HCT116 (cell line): ENCODE data around the gene ANKHD1. TPM values are rescaled to one million over a fixed set of nuclear protein-coding genes. Genes with fewer than 3 reads are reported as not detected.

Experiments
- ATAC-seq: fragments of 200-7000 bp; cut with Tn5 transposase; 2 replicates; pipeline ENCODE4 v1.9.1; 2020; ENCODE audit warnings: mild to moderate bottlenecking, moderate library complexity
- BruUV-seq: library from RNA; stranded (reverse); fragments of 400-500 nt; replicated peaks from 2 replicates; lab custom pipeline; 2021; lab: Mats Ljungman, UMichigan
- CTCF ChIA-PET: fragments of 300-600 bp; sonication (Branson Sonifier 250); formaldehyde crosslinking; loops from one replicate; lab custom pipeline; 2021; ENCODE audit warnings: antibody characterized with exemption; lab: Charles Lee
- POLR2A ChIA-PET: fragments of 300-600, 350-600 bp; sonication (Branson Sonifier 250); formaldehyde crosslinking; loops from one replicate; lab custom pipeline; 2021; ENCODE audit warnings: antibody characterized with exemption; lab: Charles Lee
- RAD21 ChIA-PET, 2 experiments: fragments of 300-600 bp; sonication (Branson Sonifier 250); formaldehyde crosslinking; loops; one replicate each; lab custom pipeline; 2023; ENCODE audit warnings: low total read pairs in 2 of 2; ENCODE audit not compliant: uncharacterized antibody in 2 of 2, unreplicated experiment in 2 of 2, low non-redundant PET in 1 of 2; lab: Charles Lee
- DNase-seq: peaks from one replicate; pipeline ENCODE4 v3.0.0-alpha.2; 2010; ENCODE audit warnings: low read depth, low spot score
- H2AFZ ChIP-seq: fragments of 200-600 bp; shearing (Covaris generic), sonication (generic); 2 replicates; pipeline ENCODE4 v1.6.1; 2017; ENCODE audit warnings: low read depth, mixed run types, mixed read lengths, antibody characterized with exemption, low read length; ENCODE audit not compliant: poor library complexity, severe bottlenecking
- H3K27ac ChIP-seq: 2 replicates; pipeline ENCODE4 v1.5.1; 2012; ENCODE audit warnings: low read depth, low read length
- H3K27me3 ChIP-seq: fragments of 200-600 bp; sonication (generic); 2 replicates; pipeline ENCODE4 v1.6.1; 2016; ENCODE audit warnings: mixed run types, low read length, mixed read lengths; ENCODE audit not compliant: insufficient read depth
- H3K36me3 ChIP-seq, 2 experiments: fragments of 200-500 bp in 1 of 2; fragments of 200-600 bp in 1 of 2; sonication (Bioruptor generic) in 1 of 2; sonication (generic) in 1 of 2; 2 replicates each; pipeline versions ENCODE4 v1.5.1 to v1.6.1; 2014 to 2016; ENCODE audit warnings: low read length in 2 of 2, inconsistent platforms in 1 of 2, mixed read lengths in 1 of 2, mixed run types in 1 of 2; ENCODE audit not compliant: insufficient read depth in 2 of 2, control insufficient read depth in 1 of 2
- H3K4me1 ChIP-seq, 2 experiments: fragments of 200-600 bp in 1 of 2; sonication (generic) in 1 of 2; 2 replicates each; pipeline versions ENCODE4 v1.5.1 to v1.6.1; 2012 to 2017; ENCODE audit warnings: low read length in 2 of 2, inconsistent platforms in 1 of 2, mild to moderate bottlenecking in 1 of 2, mixed read lengths in 1 of 2, mixed run types in 1 of 2, moderate library complexity in 1 of 2; ENCODE audit not compliant: insufficient read depth in 2 of 2, control insufficient read depth in 1 of 2
- H3K4me2 ChIP-seq: fragments of 200-600 bp; sonication (generic); 2 replicates; pipeline ENCODE4 v1.6.1; 2017; ENCODE audit warnings: mixed run types, low read length, mixed read lengths
- H3K4me3 ChIP-seq, 2 experiments: fragments of 200-600 bp in 1 of 2; sonication (generic) in 1 of 2; replicated peaks in 1 of 2; 2 replicates each; pipeline ENCODE4 v1.5.1; 2011 to 2016; ENCODE audit warnings: low read length in 2 of 2, control low read depth in 1 of 2, low read depth in 1 of 2, mild to moderate bottlenecking in 1 of 2, mixed read lengths in 1 of 2, mixed run types in 1 of 2
- H3K79me2 ChIP-seq: fragments of 200-600 bp; sonication (generic); 2 replicates; pipeline ENCODE4 v1.6.1; 2017; ENCODE audit warnings: mild to moderate bottlenecking, mixed run types, low read length, moderate library complexity, mixed read lengths; ENCODE audit not compliant: insufficient read depth
- H3K9ac ChIP-seq: fragments of 200-600 bp; sonication (generic); 2 replicates; pipeline ENCODE4 v1.6.1; 2016; ENCODE audit warnings: low read length, mixed read lengths
- H3K9me2 ChIP-seq: fragments of 200-600 bp; sonication (generic), shearing (Covaris generic); 2 replicates; pipeline ENCODE4 v1.6.1; 2017; ENCODE audit warnings: mixed run types, mild to moderate bottlenecking, moderate library complexity; ENCODE audit not compliant: insufficient read depth
- H3K9me3 ChIP-seq, 2 experiments: fragments of 200-500 bp in 1 of 2; fragments of 200-600 bp in 1 of 2; sonication (Bioruptor generic) in 1 of 2; sonication (generic) in 1 of 2; 2 replicates each; pipeline ENCODE4 v1.6.1; 2014 to 2017; ENCODE audit warnings: low read length in 2 of 2, mixed read lengths in 2 of 2, inconsistent platforms in 1 of 2, low read depth in 1 of 2, mild to moderate bottlenecking in 1 of 2, mixed run types in 1 of 2, moderate library complexity in 1 of 2; ENCODE audit not compliant: control insufficient read depth in 1 of 2, insufficient read depth in 1 of 2
- H4K20me1 ChIP-seq: fragments of 200-600 bp; sonication (generic), shearing (Covaris generic); 2 replicates; pipeline ENCODE4 v1.6.1; 2017; ENCODE audit warnings: mixed run types, mild to moderate bottlenecking, moderate library complexity; ENCODE audit not compliant: insufficient read depth
- CBX3 ChIP-seq: IDR thresholded peaks from 2 replicates; pipeline ENCODE4 v1.6.1; 2012; ENCODE audit warnings: low read depth
- EGR1 ChIP-seq: IDR thresholded peaks from 2 replicates; pipeline ENCODE4 v1.6.1; 2012; ENCODE audit warnings: low read depth
- ELF1 ChIP-seq: IDR thresholded peaks from 2 replicates; pipeline ENCODE4 v1.6.1; 2012; ENCODE audit warnings: low read depth, borderline replicate concordance
- JUND ChIP-seq: IDR thresholded peaks from 2 replicates; pipeline ENCODE4 v1.6.1; 2012
- POLR2A ChIP-seq: IDR thresholded peaks from 2 replicates; pipeline ENCODE4 v1.7.0; 2011; ENCODE audit warnings: borderline replicate concordance; ENCODE audit not compliant: insufficient read depth, insufficient read length; ENCODE audit errors: extremely low read depth
- RAD21 ChIP-seq: IDR thresholded peaks from 2 replicates; pipeline ENCODE4 v1.6.1; 2012; ENCODE audit warnings: low read depth, mild to moderate bottlenecking
- REST ChIP-seq: IDR thresholded peaks from 2 replicates; pipeline ENCODE4 v1.6.1; 2012; ENCODE audit warnings: low read depth
- SP1 ChIP-seq: IDR thresholded peaks from 2 replicates; pipeline ENCODE4 v1.6.1; 2012; ENCODE audit warnings: low read depth
- YY1 ChIP-seq: IDR thresholded peaks from 2 replicates; pipeline ENCODE4 v1.6.1; 2011; ENCODE audit warnings: low read length, low read depth, moderate library complexity, mild to moderate bottlenecking; ENCODE audit not compliant: insufficient replicate concordance; ENCODE audit errors: extremely low read depth
- ZFX ChIP-seq: fragments of 450-650 bp; IDR thresholded peaks from 2 replicates; pipeline ENCODE4 v1.6.1; 2017
- ZNF274 ChIP-seq: fragments of 200-500 bp; sonication (Bioruptor generic); IDR thresholded peaks from 2 replicates; pipeline ENCODE4 v1.6.1; 2014; ENCODE audit warnings: mild to moderate bottlenecking, low read depth, low read length, inconsistent platforms
- intact Hi-C: fragments of 100-400 bp; cut with micrococcal nuclease; formaldehyde crosslinking; loops from 2 replicates; pipeline ENCODE4 v1.10.0; 2022
- total RNA-seq: library from RNA; stranded (reverse); gene quantifications from one replicate; pipeline ENCODE4 v1.2.1, GENCODE V29; 2021; ENCODE audit not compliant: unreplicated experiment
- TF ChIP-seq, protein P1 (sequence below): IDR thresholded peaks from 2 replicates; pipeline ENCODE4 v1.6.1; 2012
- TF ChIP-seq, protein P2 (sequence below), 3 experiments: fragments of 200-600 bp in 1 of 3; sonication (generic) in 1 of 3; IDR thresholded peaks in 2 of 3; conservative IDR thresholded peaks in 1 of 3; 2 replicates each; pipeline ENCODE4 v1.5.1; 2012 to 2017; ENCODE audit warnings: low read depth in 2 of 3, low read length in 2 of 3, antibody characterized with exemption in 1 of 3, borderline replicate concordance in 1 of 3, control low read depth in 1 of 3, mild to moderate bottlenecking in 1 of 3, mixed read lengths in 1 of 3, mixed run types in 1 of 3, moderate library complexity in 1 of 3; ENCODE audit not compliant: insufficient read depth in 1 of 3

The ANKHD1 gene
- total RNA-seq, 1 experiment from 2014 or later = 80.8 TPM

GRCh38 chr5:140567136-140567818, 165.6 kb downstream of the ANKHD1 start:
- TF ChIP-seq, protein P1, sequence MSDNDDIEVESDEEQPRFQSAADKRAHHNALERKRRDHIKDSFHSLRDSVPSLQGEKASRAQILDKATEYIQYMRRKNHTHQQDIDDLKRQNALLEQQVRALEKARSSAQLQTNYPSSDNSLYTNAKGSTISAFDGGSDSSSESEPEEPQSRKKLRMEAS = no peak
- TF ChIP-seq POLR2A = no peak
- no peaks in the 10 kb centered on the region for H3K9me3 ChIP-seq
- ChIA-PET POLR2A (no interaction called here), CTCF (no interaction called here), RAD21 (no interaction called here)
- H3K27ac ChIP-seq = no peak overlapping the region
- no peak for ATAC-seq
- H4K20me1 ChIP-seq = no peaks in the 10 kb centered on the region
- H3K4me3 ChIP-seq = no peak overlapping the region
- no TSS peak for BruUV-seq
- no peaks in the 10 kb centered on the region for H3K27me3 ChIP-seq
- peaks cover 27% of the 10 kb centered on the region for H3K79me2 ChIP-seq
- intact Hi-C loops = no loop called here
- peaks cover 7 to 19% of the 10 kb centered on the region in 2 experiments; a peak in 3 of 4 replicates for H3K4me1 ChIP-seq
- H3K4me2 ChIP-seq = no peak overlapping the region
- no peak for DNase-seq
- H3K36me3 ChIP-seq = peaks cover 0 to 15% of the 10 kb centered on the region in 2 experiments; a peak in 3 of 4 replicates
- H2AFZ ChIP-seq = no peak overlapping the region
- no peaks in the 10 kb centered on the region for H3K9me2 ChIP-seq
- no peak overlapping the region for H3K9ac ChIP-seq

- no peaks in the 10 kb centered on the region for H3K9me2 ChIP-seq
- H2AFZ ChIP-seq = no peak overlapping the region
- no peak overlapping the region for H3K4me2 ChIP-seq
- ChIA-PET CTCF (no interaction called here), POLR2A (no interaction called here), RAD21 (no interaction called here)
- H4K20me1 ChIP-seq = no peaks in the 10 kb centered on the region
- DNase-seq (no peak), ATAC-seq (no peak)
- no peak overlapping the region for H3K4me3 ChIP-seq
- no peaks in the 10 kb centered on the region for H3K27me3 ChIP-seq
- peaks cover 7 to 19% of the 10 kb centered on the region in 2 experiments; a peak in 3 of 4 replicates for H3K4me1 ChIP-seq
- no peak overlapping the region for H3K9ac ChIP-seq
- peaks cover 0 to 15% of the 10 kb centered on the region in 2 experiments; a peak in 3 of 4 replicates for H3K36me3 ChIP-seq
- H3K79me2 ChIP-seq = peaks cover 27% of the 10 kb centered on the region
- no peaks in the 10 kb centered on the region for H3K9me3 ChIP-seq
- intact Hi-C loops = no loop called here
- BruUV-seq = no TSS peak
- H3K27ac ChIP-seq = no peak overlapping the region
- TF ChIP-seq SP1 (no peak), YY1 (no peak), ZFX (no peak), REST (no peak), POLR2A (no peak), ZNF274 (no peak), RAD21 (no peak), EGR1 (no peak), CBX3 (no peak), JUND (no peak), ELF1 (no peak)
- TF ChIP-seq, protein P2, sequence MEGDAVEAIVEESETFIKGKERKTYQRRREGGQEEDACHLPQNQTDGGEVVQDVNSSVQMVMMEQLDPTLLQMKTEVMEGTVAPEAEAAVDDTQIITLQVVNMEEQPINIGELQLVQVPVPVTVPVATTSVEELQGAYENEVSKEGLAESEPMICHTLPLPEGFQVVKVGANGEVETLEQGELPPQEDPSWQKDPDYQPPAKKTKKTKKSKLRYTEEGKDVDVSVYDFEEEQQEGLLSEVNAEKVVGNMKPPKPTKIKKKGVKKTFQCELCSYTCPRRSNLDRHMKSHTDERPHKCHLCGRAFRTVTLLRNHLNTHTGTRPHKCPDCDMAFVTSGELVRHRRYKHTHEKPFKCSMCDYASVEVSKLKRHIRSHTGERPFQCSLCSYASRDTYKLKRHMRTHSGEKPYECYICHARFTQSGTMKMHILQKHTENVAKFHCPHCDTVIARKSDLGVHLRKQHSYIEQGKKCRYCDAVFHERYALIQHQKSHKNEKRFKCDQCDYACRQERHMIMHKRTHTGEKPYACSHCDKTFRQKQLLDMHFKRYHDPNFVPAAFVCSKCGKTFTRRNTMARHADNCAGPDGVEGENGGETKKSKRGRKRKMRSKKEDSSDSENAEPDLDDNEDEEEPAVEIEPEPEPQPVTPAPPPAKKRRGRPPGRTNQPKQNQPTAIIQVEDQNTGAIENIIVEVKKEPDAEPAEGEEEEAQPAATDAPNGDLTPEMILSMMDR (IDR thresholded peaks at IDR 0.05 in 2 of 3, conservative IDR thresholded peaks at IDR 0.05 in 1 of 3; ENCODE audit: borderline replicate concordance in 1 of 3, insufficient read depth in 1 of 3, low read depth in 2 of 3, low read length in 2 of 3) = no peak
These were observed 166.2 kb downstream of the ANKHD1 start for GRCh38 chr5:140567871-140568270.
